HG03442 (cell line): ENCODE measurements around the gene TMSB4X.
"Not testable (repeated sequence)": the region's sequence is repeated elsewhere in the genome, so short reads cannot be mapped to it uniquely, and the experiment has no call there.

Experiments
- ATAC-seq: cut with Tn5 transposase; IDR thresholded peaks from one replicate; pipeline ENCODE4 v1.9.1; 2021; ENCODE audit warnings: mild to moderate bottlenecking, moderate library complexity; ENCODE audit not compliant: unreplicated experiment

Gene TMSB4X

DNA sequence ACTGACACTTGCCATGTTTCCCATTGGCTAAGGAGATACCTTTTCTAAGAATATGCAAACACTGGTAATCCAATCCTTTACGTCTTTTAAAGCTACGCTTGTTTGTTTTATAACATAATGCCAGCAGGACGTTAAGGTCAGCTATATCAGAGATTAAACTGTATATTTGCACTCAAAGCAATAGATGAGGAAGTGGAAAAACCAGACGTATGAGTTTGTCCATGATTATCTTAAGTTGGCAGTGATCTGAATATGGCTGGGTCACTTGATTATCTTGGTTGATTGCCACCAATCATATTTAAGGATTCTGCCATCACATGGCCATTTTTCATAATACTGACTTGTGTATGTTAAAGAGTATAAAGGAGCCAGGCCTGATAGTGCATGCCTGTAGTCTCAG lies 19.4 kb downstream of the TMSB4X start:
- no peak for ATAC-seq

DNA sequence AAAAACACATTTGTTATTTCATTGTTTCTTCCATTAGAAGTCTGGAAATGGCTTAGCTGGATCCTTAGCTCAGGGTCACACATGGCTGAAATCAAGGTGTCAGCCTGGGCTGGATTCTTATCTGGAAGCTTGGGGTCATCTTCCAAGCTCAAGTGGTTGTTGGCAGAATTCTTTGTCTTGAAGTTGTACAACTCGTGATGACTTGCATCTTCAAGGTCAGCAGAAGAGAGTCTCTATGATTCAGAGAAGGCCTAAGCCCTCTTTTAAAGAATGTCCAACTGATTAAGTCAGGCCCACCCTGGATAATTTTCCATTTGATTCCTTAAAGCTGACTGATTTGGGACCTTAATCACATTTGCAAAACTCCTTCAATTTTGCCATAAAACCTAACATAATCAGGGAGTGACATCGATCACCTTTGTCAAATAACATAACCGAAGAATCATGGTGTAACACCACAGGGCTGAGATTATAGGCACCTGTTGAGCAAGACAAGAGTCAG lies 22.1 kb downstream of the TMSB4X start:
- no peak for ATAC-seq

- no peak for ATAC-seq
Observed at GRCh38 chrX:12997906-12998687, 23.2 kb downstream of the TMSB4X start.

- peak; percentile 48 for ATAC-seq
Observed at GRCh38 chrX:12999422-12999821, 24.5 kb downstream of the TMSB4X start.

- ATAC-seq, result peak; percentile 39
Observed at GRCh38 chrX:13000301-13000811, 25.4 kb downstream of the TMSB4X start.

GRCh38 chrX:13001097-13001496 lies 26.2 kb downstream of the TMSB4X start:
- ATAC-seq, result no peak

DNA sequence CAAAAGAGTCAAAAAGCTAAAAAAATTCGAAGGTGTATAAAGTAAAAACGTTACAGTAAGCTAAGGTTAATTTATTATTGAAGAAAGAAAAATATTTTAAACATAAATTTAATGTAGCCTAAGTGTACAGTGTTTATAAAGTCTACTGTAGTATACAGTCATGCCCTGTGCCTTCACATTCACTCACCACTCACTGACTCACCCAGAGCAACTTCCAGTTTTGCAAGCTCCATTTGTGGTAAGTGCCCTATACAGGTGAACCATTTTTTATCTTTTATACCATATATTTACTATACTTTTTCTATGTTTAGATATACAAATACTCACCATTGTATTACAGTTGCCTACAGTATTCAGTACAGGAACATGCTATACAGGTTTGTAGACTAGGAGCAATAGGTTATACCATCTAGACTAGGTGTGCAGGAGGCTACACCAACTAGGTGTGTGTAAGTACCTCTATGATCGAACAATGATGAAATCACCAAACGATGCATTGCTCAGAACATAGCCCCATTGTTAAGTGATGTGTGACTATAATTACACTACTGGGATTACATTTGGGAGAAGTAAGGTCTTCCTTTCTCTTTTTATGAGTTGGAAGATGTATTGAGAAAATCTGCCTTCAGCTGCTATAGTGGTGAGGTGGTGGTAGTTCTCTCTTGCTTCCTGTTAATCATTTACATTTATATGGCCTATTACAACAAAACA lies 27.2 kb downstream of the TMSB4X start:
- no peak for ATAC-seq

GRCh38 chrX:13005661-13006473 lies 31.0 kb downstream of the TMSB4X start:
- peak; percentile 51 for ATAC-seq

GRCh38 chrX:13007519-13008188 lies 32.7 kb downstream of the TMSB4X start:
- ATAC-seq, result no peak

DNA sequence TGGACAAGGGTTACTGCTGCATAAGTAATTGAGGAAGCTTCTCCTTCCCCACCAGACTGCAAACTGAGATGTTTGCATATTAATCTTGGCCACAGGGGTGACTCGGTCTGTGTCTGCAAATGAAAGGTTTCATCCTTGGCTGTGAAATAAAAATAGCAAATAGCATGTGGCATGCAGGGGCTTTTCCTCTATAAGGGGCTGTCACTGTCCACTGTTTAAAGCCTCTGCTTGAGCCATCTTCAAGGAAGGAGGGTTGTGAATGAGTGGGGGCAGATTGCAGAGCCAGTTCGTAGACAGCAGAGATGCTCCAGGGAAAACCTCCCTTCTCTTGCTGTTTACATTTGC lies 33.3 kb downstream of the TMSB4X start:
- ATAC-seq, result no peak

DNA sequence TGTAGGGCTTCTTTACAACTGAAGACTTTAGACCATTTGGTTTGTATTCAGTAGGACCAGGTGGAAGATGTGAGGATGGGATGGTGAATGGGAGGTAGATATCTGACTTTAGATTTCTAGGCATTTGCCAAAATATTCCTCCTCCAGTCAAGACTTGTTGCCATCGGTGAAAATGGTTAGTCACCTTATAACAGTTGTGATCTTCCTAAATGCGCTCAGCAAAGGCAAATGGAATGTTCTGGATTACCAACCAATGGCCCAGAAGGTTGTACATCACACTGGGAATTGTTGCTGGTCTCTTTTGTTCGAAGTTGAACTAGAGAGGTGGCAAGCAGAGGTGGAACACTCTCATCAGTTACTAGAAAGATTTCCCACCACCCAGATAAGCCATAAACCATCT lies 33.9 kb downstream of the TMSB4X start:
- no peak for ATAC-seq

DNA sequence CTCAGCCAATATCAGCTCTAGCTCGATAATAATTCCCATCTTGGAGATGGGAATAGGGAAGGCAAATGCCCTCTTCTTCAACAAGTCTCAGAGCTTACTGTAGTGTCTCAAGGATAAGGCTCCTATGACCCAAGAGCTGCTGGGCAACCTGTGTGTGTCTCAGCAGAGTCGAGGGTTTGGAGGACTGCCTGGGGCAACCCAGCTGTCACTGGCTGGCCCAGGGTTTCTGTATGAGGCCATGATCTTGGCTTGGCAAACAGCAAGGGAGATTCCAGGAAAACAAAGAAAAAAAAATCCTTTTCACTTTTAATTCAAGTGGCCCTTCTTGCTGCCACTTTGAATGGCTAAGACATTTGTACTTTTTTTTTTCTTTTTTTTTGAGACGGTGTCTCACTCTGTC lies 34.4 kb downstream of the TMSB4X start:
- no peak for ATAC-seq

DNA sequence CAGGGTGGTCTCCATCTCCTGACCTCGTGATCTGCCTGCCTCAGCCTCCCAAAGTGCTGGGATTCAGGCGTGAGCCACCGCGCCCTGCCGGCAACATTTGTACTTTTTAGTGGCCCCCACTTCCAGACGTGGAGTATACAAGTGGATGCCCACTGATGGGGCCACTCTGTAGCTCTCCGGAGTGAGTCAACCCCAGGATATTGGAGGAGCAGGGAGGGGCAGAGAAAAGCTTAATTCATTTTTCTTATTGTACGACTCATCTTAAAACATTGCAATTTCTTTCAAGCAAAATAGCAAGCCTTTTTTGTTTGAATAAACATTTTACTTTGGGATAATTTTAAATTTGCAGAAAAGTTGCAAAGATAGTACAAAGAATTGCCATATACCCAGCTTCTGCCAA lies 34.9 kb downstream of the TMSB4X start:
- no peak for ATAC-seq

DNA sequence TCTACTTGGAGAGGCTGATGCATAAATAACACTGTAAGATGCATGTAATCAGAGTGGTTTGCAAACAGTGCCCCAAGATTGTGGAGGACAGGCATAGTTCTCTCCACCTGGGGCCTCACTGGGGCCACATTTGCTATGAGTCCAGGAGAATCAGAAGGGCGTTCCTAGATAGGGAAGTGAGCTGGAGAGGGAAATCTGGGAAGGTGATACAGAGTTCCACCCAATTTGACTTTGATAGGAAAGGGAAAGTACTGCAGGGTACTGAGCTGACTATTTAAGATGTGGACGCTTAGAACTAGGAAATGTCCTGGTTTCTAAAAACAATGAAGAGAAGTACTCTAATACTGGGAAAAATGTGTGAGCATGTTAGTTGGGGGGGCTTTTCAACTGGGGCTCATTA lies 35.6 kb downstream of the TMSB4X start:
- no peak for ATAC-seq

DNA sequence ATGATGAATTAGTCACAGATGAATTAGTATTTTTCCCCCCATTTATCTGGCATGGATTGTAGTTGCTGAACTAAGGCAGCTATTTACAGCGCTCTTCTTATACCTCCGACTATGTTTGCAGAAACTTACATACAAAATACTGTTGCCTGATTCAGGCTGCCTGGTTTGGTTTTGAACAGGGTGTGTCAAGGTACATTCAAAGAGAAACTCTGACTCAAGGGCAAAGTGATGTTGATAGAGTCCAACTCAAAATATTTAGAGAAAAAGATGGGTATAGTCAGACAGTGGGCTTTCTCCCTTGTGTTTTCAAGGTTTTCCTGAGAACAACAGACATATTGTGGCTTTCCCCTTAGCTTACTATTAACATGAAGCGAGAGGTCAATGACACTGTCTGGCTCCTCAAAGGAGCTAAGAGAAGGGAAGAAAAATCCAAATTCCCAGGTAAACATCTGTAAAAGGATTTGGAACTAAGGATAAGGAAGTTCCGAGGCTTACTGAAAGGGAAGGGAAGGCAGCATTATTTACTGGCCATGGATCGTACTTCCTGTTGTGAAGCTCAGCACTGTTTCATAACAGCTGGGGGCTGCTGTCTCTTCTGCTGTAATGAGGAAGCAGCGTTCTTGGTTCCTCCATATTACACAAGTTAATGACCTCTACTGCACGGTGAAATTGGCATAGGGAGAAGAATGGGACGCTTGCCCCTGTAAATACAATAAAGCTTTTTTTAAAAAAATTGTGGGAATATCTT lies 38.6 kb downstream of the TMSB4X start:
- ATAC-seq, result peak; percentile 73

DNA sequence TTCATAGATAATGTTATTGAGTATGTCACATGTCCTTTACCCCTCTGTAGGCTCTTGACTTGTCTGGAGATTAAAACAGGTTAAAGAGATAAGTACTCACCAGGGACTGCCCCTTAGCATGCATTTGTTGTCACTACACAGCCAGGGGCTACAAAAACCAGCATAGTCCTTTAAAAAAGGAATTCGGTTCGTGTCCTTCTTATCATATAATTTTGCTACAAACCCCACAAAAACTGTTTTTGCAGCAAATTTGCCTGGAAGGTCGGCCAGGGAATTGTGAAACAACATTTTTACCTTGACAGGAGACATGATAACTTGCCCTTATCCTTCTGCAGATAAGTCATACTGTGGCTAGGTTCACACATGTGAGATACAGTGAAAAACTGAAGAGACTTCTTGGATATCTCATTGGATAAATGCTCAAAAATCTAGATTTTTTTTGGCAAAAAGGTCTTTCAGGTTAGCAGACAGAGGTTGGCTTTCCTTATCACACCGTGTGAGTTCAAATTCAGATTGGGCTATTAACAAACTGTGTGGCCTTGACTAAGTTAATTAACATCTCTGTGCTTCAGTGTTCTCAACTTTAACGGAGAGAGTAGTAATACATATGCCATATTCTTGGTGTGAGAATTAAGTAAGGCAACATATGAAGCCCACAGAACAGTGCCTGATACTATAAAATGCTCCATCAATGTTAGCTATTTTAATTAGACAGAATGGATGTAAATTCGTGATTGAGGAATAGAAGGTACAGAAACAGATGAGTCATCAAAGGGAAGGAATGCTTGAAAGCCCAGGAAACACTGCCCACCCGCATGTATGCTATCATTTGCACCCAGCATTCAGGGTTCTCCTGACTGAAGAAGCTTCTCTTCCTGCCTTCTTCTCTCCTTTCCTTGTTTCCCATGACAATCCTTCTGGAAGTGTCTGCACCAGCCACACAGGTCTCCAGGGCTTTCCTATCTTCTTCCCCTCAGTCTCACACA lies 39.5 kb downstream of the TMSB4X start:
- ATAC-seq, result peak; percentile 22

- ATAC-seq, result no peak
Observed at GRCh38 chrX:13015536-13016236, 40.8 kb downstream of the TMSB4X start.

GRCh38 chrX:13016731-13017130 lies 41.8 kb downstream of the TMSB4X start:
- ATAC-seq, result not testable (repeated sequence)
